SU-DHL-6 (cell line): ENCODE measurements around the gene PITPNC1.

Experiments
- H2AFZ ChIP-seq: fragments of 200-600 bp; sonication (generic); 2 replicates; pipeline ENCODE4 v1.6.1; 2014; ENCODE audit warnings: low read depth, mild to moderate bottlenecking, moderate library complexity, mixed read lengths, antibody characterized with exemption, low read length; ENCODE audit not compliant: severe bottlenecking
- H3F3A ChIP-seq: fragments of 200-600 bp; shearing (Covaris generic); 2 replicates; pipeline ENCODE4 v1.6.0; 2016; ENCODE audit warnings: antibody characterized with exemption, mild to moderate bottlenecking; ENCODE audit not compliant: insufficient read depth
- H3K27ac ChIP-seq: fragments of 200-600 bp; sonication (generic); 2 replicates; pipeline ENCODE4 v1.5.1; 2016; ENCODE audit warnings: low read depth, mild to moderate bottlenecking, low read length, moderate library complexity, mixed read lengths
- H3K27me3 ChIP-seq: fragments of 200-600 bp; sonication (generic), shearing (Covaris generic); 2 replicates; pipeline ENCODE4 v1.6.0; 2014; ENCODE audit warnings: mild to moderate bottlenecking, low read length
- H3K36me3 ChIP-seq: fragments of 200-600 bp; sonication (generic); 2 replicates; pipeline ENCODE4 v1.6.1; 2014; ENCODE audit warnings: mild to moderate bottlenecking, low read length, mixed read lengths
- H3K4me2 ChIP-seq: fragments of 300-600, 200-600 bp; shearing (Covaris generic), sonication (generic); 2 replicates; pipeline ENCODE4 v1.6.0; 2014; ENCODE audit warnings: low read length, low read depth, mild to moderate bottlenecking; ENCODE audit not compliant: poor library complexity, severe bottlenecking
- H3K4me3 ChIP-seq: fragments of 200-600 bp; sonication (generic); 2 replicates; pipeline ENCODE4 v1.5.1; 2014; ENCODE audit warnings: antibody characterized with exemption, low read length, mild to moderate bottlenecking, mixed read lengths; ENCODE audit not compliant: insufficient read depth, poor library complexity, severe bottlenecking
- H3K79me2 ChIP-seq: fragments of 200-600 bp; sonication (generic); 2 replicates; pipeline ENCODE4 v1.6.1; 2014; ENCODE audit warnings: mild to moderate bottlenecking, low read length, moderate library complexity; ENCODE audit not compliant: insufficient read depth
- H3K9ac ChIP-seq: fragments of 200-600 bp; sonication (generic); 2 replicates; pipeline ENCODE4 v1.7.0; 2014; ENCODE audit warnings: mild to moderate bottlenecking, low read length
- H3K9me2 ChIP-seq: fragments of 200-600 bp; sonication (generic); replicated peaks from 2 replicates; pipeline ENCODE4 v1.6.1; 2014; ENCODE audit warnings: low read length; ENCODE audit not compliant: insufficient read depth
- H3K9me3 ChIP-seq: fragments of 200-600 bp; sonication (generic); 2 replicates; pipeline ENCODE4 v1.6.1; 2014; ENCODE audit warnings: low read length, mixed read lengths; ENCODE audit not compliant: insufficient read depth
- H4K20me1 ChIP-seq: fragments of 200-600 bp; sonication (generic); 2 replicates; pipeline ENCODE4 v1.6.1; 2014; ENCODE audit warnings: low read depth, mild to moderate bottlenecking, antibody characterized with exemption, low read length, moderate library complexity, mixed read lengths
- EZH2phosphoT487 ChIP-seq: fragments of 200-600 bp; sonication (generic), shearing (Covaris generic); conservative IDR thresholded peaks from 2 replicates; pipeline ENCODE4 v1.6.1; 2018; ENCODE audit warnings: mild to moderate bottlenecking, antibody characterized with exemption, low read length, moderate library complexity, mixed read lengths
- TF ChIP-seq, protein P1 (sequence below): fragments of 200-600 bp; sonication (generic); IDR thresholded peaks from one replicate; pipeline ENCODE4 v1.5.1; 2017; ENCODE audit warnings: antibody characterized with exemption, mild to moderate bottlenecking, low read length, moderate library complexity; ENCODE audit not compliant: insufficient read depth, poor library complexity, severe bottlenecking

Gene PITPNC1

GRCh38 chr17:67476787-67477335 lies 99.8 kb downstream of the PITPNC1 start:
- H2AFZ ChIP-seq, result no peak overlapping the region
- H3K27ac ChIP-seq, result no peak overlapping the region
- no peak overlapping the region for H3K9ac ChIP-seq
- H3K4me2 ChIP-seq, result no peak overlapping the region
- H3K79me2 ChIP-seq, result no peaks in the 10 kb centered on the region
- H3K27me3 ChIP-seq, result no peaks in the 10 kb centered on the region
- no peaks in the 10 kb centered on the region for H3K9me3 ChIP-seq
- H3K4me3 ChIP-seq, result no peak overlapping the region
- H3F3A ChIP-seq, result no peaks in the 10 kb centered on the region
- TF ChIP-seq, protein P1, sequence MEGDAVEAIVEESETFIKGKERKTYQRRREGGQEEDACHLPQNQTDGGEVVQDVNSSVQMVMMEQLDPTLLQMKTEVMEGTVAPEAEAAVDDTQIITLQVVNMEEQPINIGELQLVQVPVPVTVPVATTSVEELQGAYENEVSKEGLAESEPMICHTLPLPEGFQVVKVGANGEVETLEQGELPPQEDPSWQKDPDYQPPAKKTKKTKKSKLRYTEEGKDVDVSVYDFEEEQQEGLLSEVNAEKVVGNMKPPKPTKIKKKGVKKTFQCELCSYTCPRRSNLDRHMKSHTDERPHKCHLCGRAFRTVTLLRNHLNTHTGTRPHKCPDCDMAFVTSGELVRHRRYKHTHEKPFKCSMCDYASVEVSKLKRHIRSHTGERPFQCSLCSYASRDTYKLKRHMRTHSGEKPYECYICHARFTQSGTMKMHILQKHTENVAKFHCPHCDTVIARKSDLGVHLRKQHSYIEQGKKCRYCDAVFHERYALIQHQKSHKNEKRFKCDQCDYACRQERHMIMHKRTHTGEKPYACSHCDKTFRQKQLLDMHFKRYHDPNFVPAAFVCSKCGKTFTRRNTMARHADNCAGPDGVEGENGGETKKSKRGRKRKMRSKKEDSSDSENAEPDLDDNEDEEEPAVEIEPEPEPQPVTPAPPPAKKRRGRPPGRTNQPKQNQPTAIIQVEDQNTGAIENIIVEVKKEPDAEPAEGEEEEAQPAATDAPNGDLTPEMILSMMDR, result no peak
- no peaks in the 10 kb centered on the region for H4K20me1 ChIP-seq
- no peaks in the 10 kb centered on the region for H3K36me3 ChIP-seq
- no peaks in the 10 kb centered on the region for H3K9me2 ChIP-seq

- no peak for TF ChIP-seq EZH2phosphoT487
- TF ChIP-seq, protein P1, result no peak
- H3K27me3 ChIP-seq, result no peaks in the 10 kb centered on the region
- H3K9me2 ChIP-seq, result no peaks in the 10 kb centered on the region
- no peaks in the 10 kb centered on the region for H3K9me3 ChIP-seq
- no peaks in the 10 kb centered on the region for H4K20me1 ChIP-seq
- no peaks in the 10 kb centered on the region for H3F3A ChIP-seq
- H3K9ac ChIP-seq, result no peak overlapping the region
- H3K79me2 ChIP-seq, result no peaks in the 10 kb centered on the region
- H3K4me3 ChIP-seq, result no peak overlapping the region
- no peak overlapping the region for H3K4me2 ChIP-seq
- H3K27ac ChIP-seq, result no peak overlapping the region
- H2AFZ ChIP-seq, result no peak overlapping the region
- H3K36me3 ChIP-seq, result no peaks in the 10 kb centered on the region
Measured at GRCh38 chr17:67477687-67478086, 100.6 kb downstream of the PITPNC1 start.

DNA sequence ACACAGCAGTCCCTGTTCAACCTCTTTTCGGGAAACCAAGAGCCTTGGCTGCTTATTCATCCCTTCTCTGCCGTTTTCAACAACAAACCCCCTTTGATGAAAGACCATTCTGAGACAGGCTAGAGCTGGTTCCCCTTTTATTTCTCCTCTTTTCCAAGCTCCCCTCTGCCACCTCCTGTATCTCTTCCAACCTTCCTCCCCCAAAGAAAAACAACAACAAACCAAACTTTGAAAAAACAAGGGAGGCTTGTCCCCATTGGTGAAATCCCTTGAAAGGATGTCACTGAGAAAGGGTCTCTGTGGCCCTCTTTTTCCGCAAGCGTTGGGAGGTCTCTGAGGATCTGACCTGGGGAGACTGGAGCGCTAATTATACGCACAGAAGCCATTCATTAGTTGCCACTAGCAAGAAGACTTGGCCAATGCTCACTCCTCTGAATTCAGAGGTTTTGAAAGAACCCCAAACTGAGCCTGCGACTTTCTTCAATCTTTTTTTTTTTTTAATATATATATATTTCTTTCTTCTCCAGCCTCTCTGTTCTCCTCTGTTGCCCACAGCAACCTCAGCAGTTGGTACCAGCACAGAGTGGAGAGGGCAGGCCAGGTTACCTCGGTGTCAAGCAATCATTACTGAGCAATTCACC lies 101.4 kb downstream of the PITPNC1 start:
- H3K27me3 ChIP-seq, result no peaks in the 10 kb centered on the region
- no peaks in the 10 kb centered on the region for H3F3A ChIP-seq
- H3K9me2 ChIP-seq, result no peaks in the 10 kb centered on the region
- H4K20me1 ChIP-seq, result no peaks in the 10 kb centered on the region
- no peak overlapping the region for H3K4me2 ChIP-seq
- H3K79me2 ChIP-seq, result no peaks in the 10 kb centered on the region
- H3K9ac ChIP-seq, result no peak overlapping the region
- H3K27ac ChIP-seq, result no peak overlapping the region
- no peaks in the 10 kb centered on the region for H3K9me3 ChIP-seq
- H3K4me3 ChIP-seq, result no peak overlapping the region
- no peak overlapping the region for H2AFZ ChIP-seq
- no peaks in the 10 kb centered on the region for H3K36me3 ChIP-seq
- TF ChIP-seq, protein P1, result no peak
- TF ChIP-seq EZH2phosphoT487, result no peak
